HG03469 (cell line): ENCODE measurements around the gene ROBO1.
A peak's percentile ranks its signal among the peaks of the same experiment; 100 is the strongest.

ENCODE experiments used
- ATAC-seq: cut with Tn5 transposase; IDR thresholded peaks from one replicate; pipeline ENCODE4 v1.9.1; 2021; ENCODE audit warnings: mild to moderate bottlenecking, moderate library complexity, moderate number of reproducible peaks; ENCODE audit not compliant: unreplicated experiment

Gene ROBO1

GRCh38 chr3:78668302-78668701 lies 1099.5 kb downstream of the ROBO1 start:
- no peak for ATAC-seq

GRCh38 chr3:78666470-78666800 lies 1101.4 kb downstream of the ROBO1 start:
- no peak for ATAC-seq

- ATAC-seq, result no peak
These were observed 1101.9 kb downstream of the ROBO1 start for GRCh38 chr3:78665776-78666469.

- no peak for ATAC-seq
These were observed 1102.7 kb downstream of the ROBO1 start for GRCh38 chr3:78665101-78665500.

DNA sequence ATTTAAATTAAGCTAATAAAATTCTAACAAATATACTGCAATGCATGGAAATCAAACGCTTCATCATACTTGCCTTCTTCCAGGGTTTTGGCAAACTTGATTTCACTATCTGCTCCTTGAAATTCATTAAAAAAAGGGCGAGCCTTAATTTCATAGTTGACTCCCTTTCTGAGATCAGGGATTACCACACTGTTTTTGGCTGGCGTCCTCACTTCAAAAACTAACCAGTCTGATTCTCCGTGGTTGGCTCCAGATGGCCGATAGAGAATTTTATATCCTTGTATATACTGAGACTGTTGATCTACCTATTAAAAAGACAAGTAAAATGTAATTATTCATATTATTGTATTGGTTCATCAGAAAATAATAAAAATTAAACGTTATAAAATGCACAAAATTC lies 1106.8 kb downstream of the ROBO1 start:
- ATAC-seq, result no peak

- no peak for ATAC-seq
These were observed 1108.3 kb downstream of the ROBO1 start for GRCh38 chr3:78659386-78659987.

- no peak for ATAC-seq
These were observed 1120.1 kb downstream of the ROBO1 start for GRCh38 chr3:78647726-78648125.

DNA sequence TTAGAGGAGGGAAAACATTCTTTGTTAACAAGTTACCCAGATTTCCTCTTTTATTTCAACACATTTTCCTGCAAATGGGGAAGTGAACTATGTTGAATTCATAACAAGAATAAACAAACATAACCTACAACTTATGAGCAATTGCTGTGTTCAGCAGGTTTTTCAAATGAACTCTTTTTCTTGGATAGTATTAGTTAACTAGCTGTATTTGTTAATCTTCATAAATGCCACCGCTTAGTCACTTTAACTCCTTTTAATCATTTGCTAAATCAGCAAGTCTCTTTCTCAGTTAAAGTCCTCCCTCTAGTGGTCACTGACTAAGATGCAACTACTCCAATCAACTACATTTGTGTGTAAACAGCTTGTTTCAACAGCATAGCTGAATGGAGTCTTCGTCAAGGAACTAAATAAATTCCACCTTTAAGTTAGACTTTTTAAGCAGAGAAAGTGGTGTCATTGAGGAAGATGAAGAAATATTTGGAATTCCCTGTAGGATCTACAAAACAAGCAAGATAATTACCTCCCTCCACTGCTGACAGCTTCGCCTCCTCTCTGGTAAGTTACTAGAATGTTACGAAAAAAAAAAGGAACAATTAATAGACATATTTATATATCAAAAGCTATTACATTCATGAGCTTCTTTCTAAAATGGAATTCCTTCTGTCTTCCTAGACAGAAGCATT lies 1122.0 kb downstream of the ROBO1 start:
- peak; percentile 66 for ATAC-seq

- ATAC-seq, result no peak
These were observed 1123.0 kb downstream of the ROBO1 start for GRCh38 chr3:78644847-78645246.

DNA sequence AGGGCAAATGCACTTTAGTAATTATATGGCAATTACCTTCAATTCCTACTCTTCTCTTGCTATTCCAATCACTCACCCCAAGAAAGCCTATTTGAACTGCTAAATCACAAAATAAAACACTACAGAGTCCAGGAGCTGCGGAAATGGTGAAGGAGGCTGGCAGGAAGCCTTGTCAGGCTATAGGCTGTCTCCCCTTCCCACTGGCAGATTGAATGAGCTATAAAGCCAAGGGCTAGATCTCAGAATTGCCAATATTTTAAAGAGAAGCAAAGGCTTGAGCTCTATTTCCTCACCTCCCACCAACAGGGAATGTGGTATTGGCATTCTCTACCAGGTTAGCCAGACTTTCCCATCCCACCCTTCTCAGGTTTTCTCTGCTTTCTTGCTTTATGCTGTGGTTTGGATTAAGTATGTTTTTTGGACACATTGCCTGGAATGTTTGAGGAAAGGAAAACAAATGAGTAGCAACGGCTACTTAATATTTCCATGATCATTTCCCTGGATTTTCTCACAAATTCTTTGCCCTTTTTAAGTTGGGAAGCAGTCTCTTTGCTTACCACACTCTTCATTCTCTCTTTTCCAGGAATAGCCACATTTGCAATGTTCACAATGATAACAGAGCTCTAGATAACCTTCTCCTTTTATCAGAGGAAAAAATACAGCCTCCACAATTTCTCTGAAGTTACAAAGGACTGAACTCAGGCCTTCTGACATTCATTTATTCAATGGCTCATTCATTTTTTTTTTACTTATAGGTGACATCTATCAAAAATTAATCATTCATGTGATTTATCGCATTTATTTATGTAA lies 1125.4 kb downstream of the ROBO1 start:
- ATAC-seq, result no peak

- no peak for ATAC-seq
These were observed 1126.1 kb downstream of the ROBO1 start for GRCh38 chr3:78641703-78642102.

- no peak for ATAC-seq
These were observed 1133.5 kb downstream of the ROBO1 start for GRCh38 chr3:78634316-78634715.

GRCh38 chr3:78633626-78634025 lies 1134.2 kb downstream of the ROBO1 start:
- no peak for ATAC-seq

DNA sequence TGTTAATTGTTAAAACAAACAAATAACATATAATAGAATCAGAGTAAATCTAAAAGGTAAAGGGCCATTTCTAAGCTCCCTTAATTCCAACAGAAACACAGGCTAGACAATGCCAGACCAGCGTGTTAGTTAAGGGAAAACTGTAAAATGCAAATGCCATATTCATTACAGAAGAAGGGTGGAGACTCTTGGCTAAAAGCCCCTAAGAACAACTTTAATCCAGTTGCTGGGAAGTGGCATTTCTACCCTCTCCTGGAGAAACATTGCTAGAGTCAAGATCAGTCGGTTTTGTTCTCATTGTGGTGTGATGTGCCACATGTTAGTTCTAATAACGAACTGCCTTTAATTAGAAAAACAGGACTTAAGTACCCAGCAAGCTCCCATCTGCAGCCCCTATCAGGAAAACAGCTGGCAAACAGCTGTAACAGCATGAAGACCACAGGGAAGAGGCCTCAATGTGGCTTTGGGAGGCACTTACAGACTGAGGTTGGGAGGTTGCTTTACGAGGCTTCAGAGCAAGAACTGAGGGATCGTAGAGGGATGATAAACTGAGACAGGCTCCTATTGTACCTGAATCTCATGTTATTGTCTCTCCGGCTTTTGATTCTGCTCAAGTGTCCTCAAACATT lies 1134.8 kb downstream of the ROBO1 start:
- no peak for ATAC-seq

- ATAC-seq, result no peak
These were observed 1138.3 kb downstream of the ROBO1 start for GRCh38 chr3:78629544-78629943.

GRCh38 chr3:78621061-78621716 lies 1146.6 kb downstream of the ROBO1 start:
- no peak for ATAC-seq

DNA sequence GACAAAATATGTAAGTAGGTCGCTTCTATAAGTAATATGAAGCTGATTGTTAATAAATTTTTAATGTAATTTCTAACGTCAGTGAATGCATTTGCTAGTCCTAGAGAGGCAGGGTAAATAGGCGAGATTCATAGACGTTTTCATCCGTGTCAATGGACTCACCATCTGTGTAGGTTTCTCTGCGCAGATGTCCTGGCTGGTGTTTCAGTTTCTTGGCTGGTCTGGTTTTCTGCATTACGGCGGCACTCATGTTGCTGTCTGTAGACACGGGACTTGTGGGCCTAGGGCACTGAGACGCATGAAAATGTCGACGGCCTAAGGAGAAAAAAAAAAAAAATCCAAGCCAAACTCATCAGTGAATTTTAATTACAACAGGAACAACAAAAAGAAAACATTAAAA lies 1153.3 kb downstream of the ROBO1 start:
- no peak for ATAC-seq

DNA sequence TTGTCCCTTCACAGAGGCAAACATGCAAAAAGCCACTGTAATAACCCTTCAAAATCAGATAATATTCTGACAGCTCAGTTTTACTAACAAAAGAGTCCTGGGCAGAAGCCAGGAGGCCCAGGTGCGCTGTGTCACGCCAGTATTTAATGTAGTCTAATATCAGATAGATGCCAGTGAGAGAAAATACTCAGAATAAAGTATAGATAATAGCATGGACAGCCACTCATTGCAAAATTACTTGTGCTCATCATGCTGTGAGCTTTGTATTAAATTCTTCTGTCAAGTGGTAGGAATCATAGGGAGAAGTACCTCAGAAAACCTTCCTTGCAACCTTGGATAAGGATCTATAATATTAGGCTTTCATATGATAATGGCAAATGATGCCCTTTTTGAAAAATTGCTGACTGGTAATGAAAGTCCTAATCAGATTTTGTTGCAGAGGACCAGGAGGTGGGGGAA lies 1154.3 kb downstream of the ROBO1 start:
- no peak for ATAC-seq

- no peak for ATAC-seq
These were observed 1156.5 kb downstream of the ROBO1 start for GRCh38 chr3:78611278-78611677.

DNA sequence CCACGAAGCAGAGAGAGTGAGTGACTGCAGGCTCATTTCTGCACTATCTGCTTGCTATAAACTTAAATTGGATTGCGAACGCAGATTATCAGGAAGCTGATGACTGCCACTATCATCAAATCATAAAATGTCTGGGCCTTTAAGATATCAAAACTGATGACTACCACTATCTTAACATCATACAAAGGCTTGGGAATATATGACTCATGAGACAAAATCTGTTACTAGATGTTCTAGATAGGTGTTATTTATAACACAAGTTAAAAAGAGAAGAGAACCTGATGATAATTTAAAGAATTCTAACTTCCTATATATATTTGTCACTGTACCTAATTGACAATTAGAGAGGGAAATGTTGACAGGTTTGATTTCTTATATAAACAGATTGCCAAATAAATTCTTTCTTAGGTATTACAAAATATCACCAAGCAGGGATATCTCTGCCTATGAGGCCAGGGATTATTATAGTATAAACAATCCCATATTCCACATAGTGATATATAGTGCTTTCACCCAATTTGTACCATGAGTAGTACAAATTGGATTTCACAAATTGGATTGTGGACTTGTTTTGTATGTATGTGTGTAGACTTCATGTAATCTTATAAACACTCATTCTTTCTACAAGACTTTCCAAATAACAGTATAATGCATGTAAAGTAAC lies 1157.2 kb downstream of the ROBO1 start:
- ATAC-seq, result no peak
